ENCODE data around the gene KIF3A.
"Not testable (repeated sequence)": the region's sequence is repeated elsewhere in the genome, so short reads cannot be mapped to it uniquely, and the experiment has no call there.

KIF3A gene

DNA sequence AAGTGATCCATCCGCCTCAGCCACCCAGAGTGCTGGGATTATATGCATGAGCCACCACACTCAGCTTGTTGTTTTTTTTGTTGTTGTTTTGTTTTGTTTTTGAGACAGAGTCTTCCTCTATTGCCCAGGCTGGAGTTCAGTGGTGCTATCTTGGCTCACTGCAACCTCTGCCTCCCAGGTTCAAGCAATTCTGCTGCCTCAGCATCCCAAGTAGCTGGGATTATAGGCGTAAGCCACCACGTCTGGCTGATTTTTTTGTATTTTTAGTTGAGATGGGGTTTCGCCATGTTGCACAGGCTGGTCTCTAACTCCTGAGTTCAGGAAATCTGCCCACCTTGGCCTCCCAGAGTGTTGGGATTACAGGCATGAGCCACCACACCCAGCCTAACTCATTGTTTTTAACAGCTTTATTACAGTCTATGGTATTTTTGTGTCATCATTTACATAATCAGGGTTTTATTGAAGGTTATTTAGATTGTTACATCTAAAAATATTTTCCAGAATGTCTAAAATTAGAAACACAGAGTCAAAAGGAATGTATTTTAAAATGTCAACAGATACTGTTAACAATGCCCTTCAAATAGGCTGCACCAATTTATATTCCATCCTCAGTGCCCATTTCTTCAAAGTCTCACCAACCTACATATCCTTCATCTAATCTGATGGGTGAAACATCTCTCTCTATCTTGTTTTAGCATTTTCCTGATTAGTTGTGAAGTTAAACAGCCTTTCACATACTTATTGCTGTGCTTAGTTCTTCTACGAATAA lies 18.6 kb downstream of the KIF3A start:
- DNase-seq (ENCODE audit: low read depth) = no peak

DNA sequence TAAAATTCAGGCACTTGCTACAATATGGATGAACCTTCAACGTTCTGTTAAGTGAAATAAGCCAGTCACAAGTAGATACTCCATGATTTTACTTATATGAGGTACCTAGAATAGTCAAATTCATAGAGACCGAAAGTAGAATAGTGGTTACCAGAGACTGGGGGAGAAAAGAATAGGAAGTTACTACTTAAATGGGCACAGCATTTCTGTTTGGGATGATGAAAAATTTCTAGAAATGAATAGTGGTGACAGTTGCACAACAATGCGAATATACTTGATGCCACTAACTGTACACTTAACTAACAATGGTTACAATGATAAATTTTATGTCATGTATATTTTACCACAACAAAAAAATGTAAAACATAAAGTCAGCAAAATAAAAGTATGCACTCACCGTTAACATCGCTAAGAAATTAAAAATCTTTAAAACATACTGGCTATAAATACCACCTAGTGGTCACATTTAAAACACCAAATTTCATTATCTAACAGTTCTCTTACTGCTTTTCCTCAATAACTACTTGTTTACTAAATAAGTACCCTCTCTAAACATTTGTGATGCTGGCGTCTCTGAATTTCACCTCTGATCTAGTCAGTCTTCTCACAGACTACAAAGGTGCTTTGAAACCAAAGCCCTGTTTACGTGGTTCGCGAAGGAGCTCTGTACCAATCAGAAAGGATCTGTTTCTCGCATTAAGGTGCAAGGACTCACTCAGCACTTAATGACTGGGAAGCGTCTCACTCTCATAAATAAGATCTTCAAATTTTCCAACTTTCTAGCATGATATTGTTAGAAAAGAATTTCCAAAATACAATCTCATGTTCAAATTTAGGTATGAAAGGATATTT lies 22.7 kb downstream of the KIF3A start:
- DNase-seq (ENCODE audit: low read depth) = no peak

DNA sequence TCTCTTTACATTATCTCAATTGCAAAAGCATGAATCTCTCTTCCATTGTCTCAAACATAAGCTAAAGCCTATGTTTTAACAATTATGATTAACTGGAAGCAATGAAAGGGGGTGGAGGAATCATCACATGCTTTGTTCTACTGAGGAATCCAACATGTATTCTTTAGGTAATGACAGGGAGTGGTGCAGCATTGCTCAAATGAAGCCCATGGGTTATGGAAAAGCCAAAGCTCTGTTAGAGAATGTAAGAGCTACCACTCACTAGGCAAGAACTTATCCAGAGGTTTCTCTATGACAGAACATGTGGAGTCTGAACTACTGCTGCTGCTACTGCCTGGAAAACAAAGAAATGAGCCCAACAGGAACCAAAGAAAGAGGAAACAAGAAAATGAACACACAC lies 28.7 kb downstream of the KIF3A start:
- no peak for DNase-seq (ENCODE audit: low read depth)

DNA sequence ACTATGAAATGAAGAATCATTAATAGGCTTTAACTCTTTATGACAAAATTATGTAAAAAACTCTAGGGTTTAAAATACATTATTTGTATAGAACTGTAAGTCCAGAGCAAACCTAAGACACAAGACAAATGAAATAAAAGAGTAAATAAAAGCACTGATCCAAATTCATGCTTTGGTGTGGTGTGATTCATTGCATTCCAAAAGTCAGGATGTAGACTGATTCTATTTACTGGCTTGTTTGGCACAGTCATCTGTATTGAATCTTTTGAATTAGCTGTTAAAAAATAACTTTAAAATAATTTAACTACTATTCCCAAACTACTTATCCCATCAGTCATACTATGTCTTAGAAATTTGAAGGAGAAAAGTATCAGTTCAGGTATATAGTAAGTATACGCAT lies 32.5 kb downstream of the KIF3A start:
- DNase-seq (ENCODE audit: low read depth) = no peak

DNA sequence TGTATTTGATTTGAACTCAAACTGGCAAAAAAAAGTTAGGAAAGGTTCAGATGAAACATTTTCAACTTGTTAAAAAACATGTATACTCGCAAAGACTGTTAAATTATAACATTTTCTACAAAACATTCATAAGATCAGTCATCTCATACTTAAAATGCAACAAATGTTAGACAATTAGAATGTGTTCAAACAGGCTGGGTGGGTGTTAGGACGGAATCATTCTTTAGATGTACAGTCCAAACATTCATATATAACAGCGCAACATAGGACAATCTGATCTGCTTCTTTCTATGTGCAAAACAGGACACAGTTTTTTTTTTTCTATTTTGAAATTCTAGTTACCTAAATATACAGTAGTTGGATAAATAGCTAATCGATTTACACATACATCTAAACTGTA lies 41.4 kb downstream of the KIF3A start:
- no peak for DNase-seq (ENCODE audit: low read depth)

DNA sequence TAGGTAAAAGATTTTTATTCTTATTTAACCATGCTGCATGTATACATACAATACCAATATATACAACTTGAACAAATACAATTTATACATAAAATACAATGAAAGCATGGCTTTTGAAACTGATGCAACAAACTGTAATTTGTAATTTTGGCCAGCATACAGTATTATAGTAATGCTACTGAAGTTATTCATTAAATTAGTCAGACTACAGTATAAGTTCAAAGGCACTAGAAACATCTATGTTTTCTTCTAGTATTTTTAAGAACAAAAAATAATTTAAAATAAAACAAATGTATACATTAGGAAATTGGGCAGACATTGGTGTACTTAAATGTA lies 44.7 kb downstream of the KIF3A start:
- DNase-seq (ENCODE audit: low read depth) = no peak

DNA sequence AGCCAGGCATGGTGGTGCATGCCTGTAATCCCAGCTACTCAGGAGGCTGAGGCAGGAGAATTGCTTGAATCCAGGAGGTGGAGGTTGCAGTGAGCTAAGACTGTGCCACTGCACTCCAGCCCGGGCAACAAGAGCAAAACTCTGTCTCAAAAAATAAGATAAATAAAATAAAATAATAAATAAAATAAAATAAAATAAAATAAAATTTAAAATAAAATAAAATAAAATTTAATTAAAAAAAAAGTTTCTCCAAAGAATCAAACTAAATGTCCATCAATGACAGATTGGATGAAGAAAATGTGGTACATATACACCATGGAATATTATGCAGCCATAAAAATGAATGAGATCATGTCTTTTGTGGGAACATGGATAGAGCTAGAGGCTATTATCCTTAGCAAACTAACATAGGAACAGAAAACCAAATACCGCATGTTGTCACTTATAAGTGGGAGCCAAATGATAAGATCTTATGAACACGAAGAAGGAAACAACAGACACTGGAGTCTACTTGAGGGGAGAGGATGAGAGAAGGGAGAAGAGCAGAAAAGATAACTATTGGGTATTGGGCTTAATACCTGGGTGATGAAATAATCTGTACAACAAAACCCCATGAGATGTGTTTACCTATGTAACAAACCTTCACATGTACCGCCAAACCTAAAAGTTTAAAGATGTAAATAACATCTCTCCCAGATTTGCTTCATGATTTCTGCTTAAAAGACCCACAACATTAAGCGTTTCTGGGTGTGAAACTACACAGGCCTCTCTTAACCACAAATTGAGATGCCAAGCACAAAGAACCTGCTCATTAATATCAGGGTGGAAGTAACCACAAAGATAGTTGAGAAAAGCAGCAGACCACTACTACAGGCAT lies 45.4 kb downstream of the KIF3A start:
- not testable (repeated sequence) for DNase-seq (ENCODE audit: low read depth)

DNA sequence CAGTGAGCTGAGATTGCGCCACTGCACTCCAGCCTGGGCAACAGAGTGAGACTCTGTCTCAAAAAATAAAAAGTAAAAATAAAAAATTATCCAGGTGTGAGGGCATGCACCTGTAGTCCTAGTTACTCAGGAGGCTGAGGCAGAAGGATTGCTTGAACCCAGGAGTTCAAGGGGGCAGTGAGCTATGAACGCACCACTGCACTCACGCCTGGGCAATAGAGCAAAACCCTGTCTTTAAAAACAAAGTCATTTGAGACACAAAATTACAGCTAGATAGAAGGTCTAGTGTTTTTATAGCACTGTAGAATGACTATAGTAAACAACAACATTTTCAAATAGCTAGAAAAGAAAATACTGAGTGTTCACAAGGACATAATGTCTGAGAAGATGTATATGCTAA lies 47.2 kb downstream of the KIF3A start:
- no peak for DNase-seq (ENCODE audit: low read depth)

DNA sequence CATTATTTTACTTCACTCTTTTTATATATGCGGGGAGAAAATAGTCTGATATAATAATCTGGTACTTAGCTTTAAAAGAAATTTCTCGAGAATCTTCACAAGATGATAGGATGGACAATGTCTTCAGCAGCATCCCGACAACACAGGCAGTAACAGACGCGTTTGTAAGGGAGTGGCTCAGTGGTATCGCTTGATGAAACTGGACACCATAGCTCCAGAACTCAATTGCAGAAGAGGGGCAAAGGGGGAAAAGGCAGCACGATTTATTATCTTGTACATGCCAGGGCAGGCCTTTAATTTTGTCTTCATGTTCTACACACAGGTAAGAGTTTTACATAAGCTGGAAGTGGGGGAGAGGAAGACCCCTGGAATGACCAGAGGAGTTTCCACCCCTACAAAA lies 47.8 kb downstream of the KIF3A start:
- DNase-seq (ENCODE audit: low read depth) = no peak

DNA sequence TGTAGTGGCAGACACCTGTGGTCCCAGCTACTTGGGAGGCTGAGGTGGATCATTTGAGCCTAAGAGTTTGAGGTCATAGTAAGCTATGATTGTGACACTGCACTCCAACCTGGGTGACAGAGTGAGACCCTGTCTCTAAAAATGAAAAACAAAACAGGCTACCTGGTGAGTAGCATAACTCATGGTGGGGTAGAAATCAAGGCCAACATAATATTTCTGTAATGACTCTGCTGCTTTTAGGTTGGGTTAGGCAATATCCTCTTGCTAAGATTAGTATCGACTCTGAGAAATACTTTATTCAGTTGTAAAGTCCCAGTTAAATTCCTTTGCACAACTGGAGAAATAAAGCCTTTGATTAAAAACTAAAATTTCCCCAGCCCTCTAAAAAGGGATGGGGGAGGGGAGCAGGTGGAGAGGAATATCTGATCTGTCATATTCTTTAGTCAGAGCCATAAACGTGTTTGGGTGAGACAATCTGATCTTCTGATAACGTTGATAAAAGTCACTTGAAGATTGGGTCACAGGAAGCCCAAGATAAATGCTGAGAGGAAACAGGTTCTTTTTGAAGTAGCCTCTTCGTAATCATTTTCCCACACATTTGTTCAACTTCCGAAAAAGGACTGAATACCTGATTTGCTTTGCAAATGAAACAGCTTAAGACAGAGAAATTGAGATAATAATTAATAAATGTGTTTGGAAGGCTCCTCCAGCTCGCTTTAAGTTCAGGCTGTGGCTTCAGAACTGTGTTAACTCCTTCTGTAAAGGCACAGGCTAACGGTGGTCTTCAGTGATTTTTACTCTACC lies 48.6 kb downstream of the KIF3A start:
- no peak for DNase-seq (ENCODE audit: low read depth)

DNA sequence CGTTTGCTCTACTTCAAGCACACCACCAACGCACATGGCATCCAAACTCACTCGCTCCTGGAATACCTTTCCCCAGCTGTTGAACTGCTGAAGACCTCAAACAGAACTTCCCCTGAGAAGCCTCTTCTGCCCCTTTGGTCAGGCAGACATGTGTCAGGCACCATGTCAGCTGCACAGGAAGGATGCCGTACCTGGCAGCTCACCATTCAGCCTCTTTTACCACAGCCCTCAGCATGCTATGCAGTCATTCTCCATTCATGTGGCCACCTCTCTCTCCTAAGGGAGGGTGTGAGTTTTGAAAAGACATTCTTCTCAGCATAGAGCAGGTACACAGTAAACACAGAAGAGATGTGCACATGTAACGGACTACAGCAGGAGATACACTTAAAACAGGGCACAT lies 49.4 kb downstream of the KIF3A start:
- no peak for DNase-seq (ENCODE audit: low read depth)

DNA sequence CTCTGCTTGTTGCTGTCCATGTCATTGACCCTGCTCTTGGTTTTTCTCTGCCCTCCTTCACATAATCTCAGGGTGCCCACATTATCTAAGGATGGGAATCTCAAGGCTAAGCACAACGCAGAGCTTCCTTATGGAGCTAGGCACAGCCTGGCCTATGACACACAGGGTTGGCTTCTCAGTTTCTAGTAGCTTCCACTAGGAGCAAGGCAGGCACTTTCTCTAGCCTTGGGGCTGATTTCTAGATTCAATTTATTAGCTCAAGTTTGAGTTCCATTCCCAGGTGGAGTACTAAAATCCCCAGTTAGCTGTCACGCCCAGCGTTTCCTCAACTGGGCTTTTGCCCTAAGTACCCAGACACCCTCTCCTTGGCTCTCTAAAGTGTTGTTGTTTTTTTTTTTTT lies 51.2 kb downstream of the KIF3A start:
- no peak for DNase-seq (ENCODE audit: low read depth)

DNA sequence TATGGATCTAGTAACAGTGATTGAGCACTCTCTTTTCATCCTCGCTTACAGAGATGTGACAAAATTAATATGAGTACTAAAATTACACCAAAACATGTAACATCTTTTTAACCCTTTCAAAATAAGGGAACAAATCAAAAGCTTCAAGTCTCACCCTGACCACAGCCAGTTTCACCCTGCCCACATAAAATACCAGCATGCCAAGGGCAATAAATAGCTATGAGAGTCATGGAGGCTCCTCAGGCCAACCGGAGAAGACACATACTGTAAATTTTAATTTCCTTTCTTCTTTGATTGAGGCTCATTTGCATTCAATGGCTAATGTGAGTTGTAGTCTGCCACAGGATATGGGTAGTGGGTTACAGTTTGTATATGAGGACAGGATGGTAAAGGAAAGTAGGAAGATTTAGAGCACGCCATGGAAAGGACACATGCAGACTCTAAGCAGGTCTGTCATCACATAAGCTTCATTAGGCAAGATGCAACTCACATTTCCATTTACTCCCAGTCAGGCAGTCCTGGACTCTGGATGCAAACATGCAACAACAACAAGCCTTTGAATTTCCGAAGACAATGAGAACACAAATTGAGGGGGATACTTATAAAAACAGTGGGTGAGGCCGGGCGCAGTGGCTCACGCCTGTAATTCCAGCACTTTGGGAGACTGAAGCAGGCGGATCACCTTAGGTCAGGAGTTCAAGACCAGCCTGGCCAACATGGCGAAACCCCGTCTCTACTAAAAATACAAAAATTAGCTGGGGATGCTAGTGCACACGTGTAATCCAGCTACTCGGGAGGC lies 52.2 kb downstream of the KIF3A start:
- no peak for DNase-seq (ENCODE audit: low read depth)

DNA sequence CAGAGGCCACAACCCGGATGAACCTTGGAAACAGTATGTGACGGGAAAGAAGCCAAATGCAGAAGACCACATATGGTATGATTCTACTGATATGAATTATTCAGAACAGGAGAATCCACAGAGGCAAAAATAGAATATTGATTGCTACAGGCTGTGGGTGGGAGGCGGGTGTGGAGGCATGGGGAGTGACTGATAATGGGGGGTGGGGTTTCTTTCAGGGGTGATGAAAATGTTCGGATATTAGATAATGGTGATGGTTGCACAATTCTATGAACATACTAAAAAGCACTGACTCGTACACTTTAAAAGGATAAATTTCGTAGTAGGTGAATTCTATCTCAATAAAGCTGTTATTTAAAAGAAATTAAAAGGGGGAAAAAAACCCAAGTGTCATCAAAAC lies 52.9 kb downstream of the KIF3A start:
- no peak for DNase-seq (ENCODE audit: low read depth)

DNA sequence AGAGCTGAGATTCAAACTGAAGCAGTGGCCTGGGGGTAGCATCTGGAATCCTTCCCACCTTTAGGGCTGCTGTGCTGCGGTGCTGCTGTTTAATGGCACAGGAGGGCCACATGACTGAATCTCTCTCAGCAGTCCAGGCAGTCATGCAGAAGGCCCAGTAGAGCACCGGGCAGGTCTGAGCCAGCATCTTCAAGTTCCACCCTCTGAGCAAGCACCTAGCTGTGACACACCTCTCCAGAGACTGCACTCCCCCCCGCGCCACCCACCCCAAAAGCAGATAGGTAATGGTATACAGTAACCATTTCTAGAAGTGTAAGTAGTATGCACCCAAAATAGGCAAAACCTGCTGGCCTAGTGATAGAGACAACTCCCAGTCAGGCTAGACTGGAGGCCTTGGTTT lies 55.4 kb downstream of the KIF3A start:
- DNase-seq (ENCODE audit: low read depth) = no peak

DNA sequence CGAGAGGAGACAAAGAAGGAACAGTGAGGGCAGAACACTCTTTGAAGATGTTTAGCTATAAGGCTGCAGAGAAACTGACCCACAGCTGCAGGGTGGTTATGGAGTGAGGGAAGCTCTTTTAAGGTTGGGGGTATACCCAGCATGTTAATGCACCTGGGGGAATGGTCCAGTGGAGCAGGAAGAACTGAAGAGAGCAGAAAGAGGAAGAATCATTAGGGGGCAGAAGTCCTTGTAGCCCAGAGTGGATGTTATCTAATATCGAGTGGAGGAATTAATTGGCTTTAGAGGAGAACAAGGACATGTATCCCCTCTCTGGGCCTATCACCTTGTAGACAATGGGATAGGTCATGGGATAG lies 55.9 kb downstream of the KIF3A start:
- DNase-seq (ENCODE audit: low read depth) = no peak

DNA sequence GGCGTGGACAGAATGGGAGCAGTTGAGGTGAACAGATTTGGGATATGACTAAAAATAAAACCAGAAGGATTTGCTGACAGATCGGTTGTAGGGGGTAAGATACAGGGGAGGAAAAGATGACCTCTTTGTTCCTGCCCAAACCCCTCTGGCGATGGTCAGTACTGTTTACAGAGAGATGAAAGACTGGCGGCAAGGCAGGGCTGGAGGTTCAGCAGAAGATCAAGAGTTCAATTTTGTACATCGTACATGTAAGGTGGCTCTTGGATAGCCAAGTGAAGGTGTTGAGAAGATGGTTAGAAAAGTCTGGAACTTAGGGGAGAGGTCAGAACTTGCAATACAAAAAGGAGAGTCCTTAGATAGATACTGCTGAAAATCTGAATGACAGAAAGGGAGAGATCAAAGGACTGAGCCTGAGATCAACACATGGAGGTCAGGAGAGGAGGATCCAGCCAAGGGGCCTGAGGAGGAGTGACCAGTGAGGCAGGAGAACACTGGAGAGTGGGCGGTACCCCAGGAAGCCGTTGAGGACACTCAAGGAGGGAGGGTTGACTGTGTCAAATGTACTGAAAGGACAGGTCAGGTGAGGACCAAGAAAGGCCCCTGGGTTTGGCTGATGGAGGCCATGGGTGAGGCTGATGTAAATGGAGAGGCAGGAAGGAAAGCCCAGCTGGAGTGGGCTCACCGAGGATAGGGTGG lies 56.4 kb downstream of the KIF3A start:
- DNase-seq (ENCODE audit: low read depth) = no peak

DNA sequence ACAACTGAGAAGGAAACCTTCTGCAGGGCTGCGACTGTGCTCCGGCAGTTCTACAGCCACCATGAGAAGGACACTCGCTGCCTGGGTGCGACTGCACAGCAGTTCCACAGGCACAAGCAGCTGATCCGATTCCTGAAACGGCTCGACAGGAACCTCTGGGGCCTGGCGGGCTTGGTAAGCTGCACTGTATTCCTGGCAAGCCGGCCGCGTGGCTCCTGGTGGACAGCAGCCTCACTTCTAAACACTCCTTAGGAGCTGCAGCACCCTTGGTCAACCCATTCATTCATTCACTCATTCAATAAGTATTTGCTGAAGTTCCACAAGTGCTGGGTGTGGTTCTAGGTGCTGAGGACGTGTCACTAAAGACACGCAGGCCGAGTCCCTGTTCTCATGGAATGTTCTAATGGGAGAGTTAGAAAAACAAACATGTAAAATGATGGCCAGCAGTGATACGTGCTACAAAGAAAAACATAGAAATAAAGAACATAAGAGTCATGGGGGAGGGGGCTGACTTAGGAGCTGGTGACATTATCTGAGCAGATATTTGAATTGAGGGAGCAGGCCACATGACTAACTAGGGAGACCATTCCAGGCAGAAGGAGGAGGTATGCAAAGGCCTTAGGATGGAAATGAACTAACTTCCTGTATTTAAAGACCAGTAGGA lies 57.5 kb downstream of the KIF3A start:
- no peak for DNase-seq (ENCODE audit: low read depth)

DNA sequence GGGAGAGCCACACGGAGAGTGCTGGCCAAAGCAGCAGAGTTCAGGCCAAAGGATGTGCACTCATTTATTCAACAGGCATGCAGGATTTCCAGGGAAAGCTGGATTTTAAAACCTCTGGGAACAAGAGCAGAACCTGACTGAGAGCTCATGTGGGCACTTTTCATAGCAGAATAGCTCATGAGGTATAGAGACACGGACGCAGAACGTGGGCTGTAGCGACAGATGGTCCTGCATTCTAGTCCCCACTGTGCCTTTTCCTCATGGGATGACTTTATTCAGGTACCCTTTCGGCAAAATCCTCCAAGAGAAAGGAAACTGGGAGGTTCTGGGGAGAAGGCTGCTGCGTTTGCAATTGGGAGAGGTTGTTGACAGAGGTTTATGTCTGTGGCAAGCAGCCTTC lies 58.2 kb downstream of the KIF3A start:
- DNase-seq (ENCODE audit: low read depth) = no peak

DNA sequence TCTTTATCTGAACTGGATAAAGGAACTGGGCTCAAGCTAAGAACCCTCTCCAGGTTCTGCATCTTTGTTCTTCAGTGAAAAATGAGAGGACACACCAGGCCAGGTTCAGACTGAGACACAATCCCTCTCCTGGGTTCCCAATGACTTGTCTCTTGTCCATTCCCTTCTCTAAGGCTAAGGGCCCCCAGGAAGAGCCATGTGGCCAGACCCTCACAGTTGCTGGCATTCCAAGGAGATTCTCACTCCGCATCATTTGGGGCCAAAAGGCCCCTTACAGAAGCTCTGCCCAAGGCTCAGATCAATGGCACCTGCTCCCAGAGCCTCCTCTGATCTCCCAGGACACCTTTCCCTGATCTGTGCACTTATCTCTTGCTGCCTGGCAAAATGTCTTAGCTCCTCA lies 58.6 kb downstream of the KIF3A start:
- DNase-seq (ENCODE audit: low read depth) = no peak
